Panc1 (cell line): ENCODE results near the gene TMEM109. TPM values are rescaled to one million over a fixed set of nuclear protein-coding genes. Genes with fewer than 3 reads are reported as not detected.

Source experiments
- ATAC-seq: fragments of 200-7000 bp; cut with Tn5 transposase; 2 replicates; pipeline ENCODE4 v1.9.1; 2020; ENCODE audit warnings: mild to moderate bottlenecking, moderate library complexity
- BruUV-seq: library from RNA; stranded (reverse); fragments of 400-500 nt; replicated peaks from 2 replicates; lab custom pipeline; 2021; lab: Mats Ljungman, UMichigan
- CTCF ChIA-PET: fragments of 300-600 bp; sonication (Branson Sonifier 250); formaldehyde crosslinking; loops from one replicate; lab custom pipeline; 2022; ENCODE audit warnings: antibody characterized with exemption; lab: Charles Lee
- POLR2A ChIA-PET: fragments of 300-600 bp; sonication (Branson Sonifier 250); formaldehyde crosslinking; loops from one replicate; lab custom pipeline; 2022; ENCODE audit warnings: antibody characterized with exemption; lab: Charles Lee
- DNase-seq: peaks from one replicate; pipeline ENCODE4 v3.0.0-alpha.2; 2010; ENCODE audit warnings: low read depth, low spot score
- H3K27ac ChIP-seq: 2 replicates; pipeline ENCODE4 v1.5.1; 2011; ENCODE audit warnings: mild to moderate bottlenecking, low read length, inconsistent platforms
- H3K27me3 ChIP-seq: fragments of 200-500 bp; sonication (Bioruptor generic); 2 replicates; pipeline ENCODE4 v1.6.0; 2014; ENCODE audit warnings: low read length, inconsistent platforms; ENCODE audit not compliant: control insufficient read depth, insufficient read depth
- H3K36me3 ChIP-seq: fragments of 200-500 bp; sonication (Bioruptor generic); 2 replicates; pipeline ENCODE4 v1.5.1; 2014; ENCODE audit warnings: inconsistent platforms, mild to moderate bottlenecking, low read length, moderate library complexity; ENCODE audit not compliant: control insufficient read depth, insufficient read depth
- H3K4me1 ChIP-seq: 2 replicates; pipeline ENCODE4 v1.5.1; 2011; ENCODE audit warnings: inconsistent platforms, mild to moderate bottlenecking, low read length, moderate library complexity; ENCODE audit not compliant: control insufficient read depth, insufficient read depth
- H3K4me3 ChIP-seq, 2 experiments: 2 replicates each; pipeline ENCODE4 v1.5.1; 2011 to 2012; ENCODE audit warnings: low read depth in 2 of 2, low read length in 2 of 2, mild to moderate bottlenecking in 2 of 2, inconsistent platforms in 1 of 2, moderate library complexity in 1 of 2
- H3K9me3 ChIP-seq: fragments of 200-500 bp; sonication (Bioruptor generic); 2 replicates; pipeline ENCODE4 v1.5.1; 2014; ENCODE audit warnings: low read depth, mild to moderate bottlenecking, inconsistent platforms, low read length, moderate library complexity; ENCODE audit not compliant: control insufficient read depth, insufficient read depth
- CTCF ChIP-seq: fragments of 450-650 bp; IDR thresholded peaks from 2 replicates; pipeline ENCODE4 v1.5.1; 2017; ENCODE audit warnings: mild to moderate bottlenecking
- POLR2AphosphoS5 ChIP-seq: IDR thresholded peaks from 2 replicates; pipeline ENCODE4 v1.6.1; 2012; ENCODE audit warnings: mild to moderate bottlenecking, low read depth, low read length, moderate library complexity
- REST ChIP-seq, 2 experiments: IDR thresholded peaks; 2 replicates each; pipeline ENCODE4 v1.6.1; 2011 to 2012; ENCODE audit warnings: low read depth in 2 of 2, control low read depth in 1 of 2, low read length in 1 of 2, mild to moderate bottlenecking in 1 of 2, moderate library complexity in 1 of 2; ENCODE audit not compliant: insufficient read depth in 1 of 2
- SIN3A ChIP-seq: IDR thresholded peaks from 2 replicates; pipeline ENCODE4 v1.6.1; 2012; ENCODE audit warnings: low read depth, mild to moderate bottlenecking, low read length, moderate library complexity, borderline replicate concordance; ENCODE audit not compliant: insufficient read depth
- TCF7L2 ChIP-seq: IDR thresholded peaks from 2 replicates; pipeline ENCODE4 v1.6.1; 2011; ENCODE audit warnings: mild to moderate bottlenecking, low read depth, low read length, inconsistent platforms
- in situ Hi-C: cut with HindIII; loops from 2 replicates; pipeline ENCODE4 v1.10.0; 2016; ENCODE audit warnings: low sequenced_read_pairs, low pct_unique_long_range_greater_than_20kb
- intact Hi-C: fragments of 100-400 bp; cut with micrococcal nuclease; formaldehyde crosslinking; loops from one replicate; pipeline ENCODE4 v1.10.0; 2022; ENCODE audit not compliant: unreplicated experiment
- total RNA-seq: library from RNA; stranded (reverse); gene quantifications from one replicate; pipeline ENCODE4 v1.2.1, GENCODE V29; 2021; ENCODE audit not compliant: unreplicated experiment

The TMEM109 gene
- total RNA-seq, 1 experiment from 2014 or later = 91.8 TPM

- in situ Hi-C loops (no loop called here), intact Hi-C loops (no loop called here)
- ChIA-PET POLR2A (no interaction called here), CTCF (no interaction called here)
- no TSS peak for BruUV-seq
- Histone ChIP-seq H3K27ac (no peak overlapping the region), H3K9me3 (no peaks in the 10 kb centered on the region), H3K4me1 (peaks cover 15% of the 10 kb centered on the region), H3K27me3 (0 out of 2 replicates have a peak, but pooled peaks cover 3% of the 10 kb centered on the region), H3K4me3 (no peak overlapping the region), H3K36me3 (no peaks in the 10 kb centered on the region)
- DNase-seq (no peak), ATAC-seq (no peak)
- TF ChIP-seq SIN3A = no peak
Measured at GRCh38 chr11:60912223-60912850, 1.6 kb upstream of the TMEM109 start.

GRCh38 chr11:60912851-60913528 lies 968 bp upstream of the TMEM109 start:
- peak overlapping the region; percentile 97 for H3K27ac ChIP-seq
- BruUV-seq = no TSS peak
- in situ Hi-C loops = no loop called here

GRCh38 chr11:60914633-60915247 lies 782 bp downstream of the TMEM109 start:
- ChIA-PET CTCF (interaction anchor here (1.0 kb wide), 1 partner anchor 212 kb away, joined by 3 read pairs; no protein-coding TSS in a partner anchor), POLR2A (no interaction called here)
- in situ Hi-C loops = no loop called here
- TF ChIP-seq CTCF (no peak), SIN3A (no peak; the same call in 1 of the 2 replicates), REST (IDR thresholded peaks at IDR 0.05; ENCODE audit: insufficient read depth in 1 of 2, low read depth in 2 of 2, low read length in 1 of 2) (no peak), POLR2AphosphoS5 (no peak), TCF7L2 (no peak)
- DNase-seq (no peak), ATAC-seq (peak; percentile 35)
- H3K27me3 ChIP-seq = no peaks in the 10 kb centered on the region
- H3K4me1 ChIP-seq = peaks cover 15% of the 10 kb centered on the region
- no peaks in the 10 kb centered on the region; the same call in 1 of the 2 replicates for H3K36me3 ChIP-seq
- peak overlapping the region; percentile 97 for H3K27ac ChIP-seq
- peak overlapping the region; percentile 69 to 79 for H3K4me3 ChIP-seq
- intact Hi-C loops = no loop called here
- no peaks in the 10 kb centered on the region for H3K9me3 ChIP-seq
- no TSS peak for BruUV-seq

More at GRCh38 chr11:60912851-60913528, 968 bp upstream of the TMEM109 start:
- POLR2A ChIA-PET = no interaction called here
- CTCF ChIA-PET = no interaction called here
- ATAC-seq (no peak), DNase-seq (no peak)
- intact Hi-C loops = no loop called here
- Histone ChIP-seq H3K27me3 (0 out of 2 replicates have a peak, but pooled peaks cover 3% of the 10 kb centered on the region), H3K9me3 (no peaks in the 10 kb centered on the region), H3K4me1 (peaks cover 15% of the 10 kb centered on the region), H3K36me3 (no peaks in the 10 kb centered on the region), H3K4me3 (peak overlapping the region; percentile 69 to 79; a peak in 3 of 4 replicates)
- no peak for TF ChIP-seq REST (IDR thresholded peaks at IDR 0.05; ENCODE audit: insufficient read depth in 1 of 2, low read depth in 2 of 2, low read length in 1 of 2)
